ENCODE measurements around the gene STK10. TPM values are rescaled to one million over a fixed set of nuclear protein-coding genes. Genes with fewer than 3 reads are reported as not detected.
A peak's percentile ranks its signal among the peaks of the same experiment; 100 is the strongest.

Gene STK10
- total RNA-seq, 2 donors from 2014 or later, result 42.9 to 92.2 TPM

GRCh38 chr5:172098046-172098445 lies 90.0 kb downstream of the STK10 start:
- Mint-ChIP-seq H3K9me3 (peaks cover 0 to 3% of the 10 kb centered on the region in 2 donors), H3K36me3 (peaks cover 6% of the 10 kb centered on the region in 2 donors), H3K27ac (peak overlapping the region; percentile 11 to 12)
- DNase-seq (ENCODE audit: low spot score in 2 of 2), result no peak
- ATAC-seq, result no peak

GRCh38 chr5:172097356-172097755 lies 90.7 kb downstream of the STK10 start:
- Mint-ChIP-seq H3K36me3 (peaks cover 4 to 6% of the 10 kb centered on the region in 2 donors), H3K27ac (peak overlapping the region in 1 of 2 donors; percentile 36), H3K9me3 (peaks cover 0 to 3% of the 10 kb centered on the region in 2 donors)
- DNase-seq (ENCODE audit: low spot score in 2 of 2) (no peak), ATAC-seq (no peak)

- Mint-ChIP-seq H3K27ac (peak overlapping the region in 1 of 2 donors; percentile 77), H3K9me3 (peaks cover 0 to 3% of the 10 kb centered on the region in 2 donors), H3K36me3 (peaks cover 0 to 6% of the 10 kb centered on the region in 2 donors)
- DNase-seq (ENCODE audit: low spot score in 2 of 2) (no peak), ATAC-seq (no peak)
Observed at GRCh38 chr5:172096207-172096940, 91.7 kb downstream of the STK10 start.

- peaks cover 0 to 3% of the 10 kb centered on the region in 2 donors for H3K9me3 Mint-ChIP-seq
- peaks cover 6 to 7% of the 10 kb centered on the region in 2 donors for H3K36me3 Mint-ChIP-seq
Observed at GRCh38 chr5:172095368-172096206, 92.4 kb downstream of the STK10 start.

GRCh38 chr5:172093965-172094364 lies 94.1 kb downstream of the STK10 start:
- ATAC-seq (no peak), DNase-seq (ENCODE audit: low spot score in 2 of 2) (no peak)
- H3K36me3 Mint-ChIP-seq, result peaks cover 16 to 21% of the 10 kb centered on the region in 2 donors
- no peak overlapping the region for H3K27ac Mint-ChIP-seq
- peaks cover 5 to 7% of the 10 kb centered on the region in 2 donors for H3K9me3 Mint-ChIP-seq

More at GRCh38 chr5:172095368-172096206, 92.4 kb downstream of the STK10 start:
- DNase-seq (ENCODE audit: low spot score in 2 of 2) (no peak), ATAC-seq (no peak)
- peak overlapping the region in 1 of 2 donors; percentile 16 for H3K27ac Mint-ChIP-seq

- peaks cover 11 to 21% of the 10 kb centered on the region in 2 donors for H3K36me3 Mint-ChIP-seq
- ATAC-seq (no peak), DNase-seq (ENCODE audit: low spot score in 2 of 2) (no peak)
- no peak overlapping the region for H3K27ac Mint-ChIP-seq
- peaks cover 4 to 5% of the 10 kb centered on the region in 2 donors for H3K9me3 Mint-ChIP-seq
Observed at GRCh38 chr5:172093559-172093958, 94.5 kb downstream of the STK10 start.

GRCh38 chr5:172091956-172092732 lies 95.9 kb downstream of the STK10 start:
- H3K9me3 Mint-ChIP-seq, result peaks cover 4 to 5% of the 10 kb centered on the region in 2 donors
- peak overlapping the region; percentile 29 to 48 for H3K27ac Mint-ChIP-seq
- DNase-seq (ENCODE audit: low spot score in 2 of 2), result no peak
- peaks cover 11 to 21% of the 10 kb centered on the region in 2 donors for H3K36me3 Mint-ChIP-seq
- no peak for ATAC-seq

GRCh38 chr5:172090976-172091547 lies 97.0 kb downstream of the STK10 start:
- peaks cover 11 to 21% of the 10 kb centered on the region in 2 donors for H3K36me3 Mint-ChIP-seq
- H3K27ac Mint-ChIP-seq, result no peak overlapping the region
- DNase-seq (ENCODE audit: low spot score in 2 of 2) (no peak), ATAC-seq (peak; percentile 39 to 54)
- H3K9me3 Mint-ChIP-seq, result peaks cover 4 to 5% of the 10 kb centered on the region in 2 donors

- Mint-ChIP-seq H3K36me3 (peaks cover 11 to 21% of the 10 kb centered on the region in 2 donors), H3K9me3 (peaks cover 4 to 5% of the 10 kb centered on the region in 2 donors), H3K27ac (peak overlapping the region; percentile 31 to 82)
- ATAC-seq (no peak), DNase-seq (ENCODE audit: low spot score in 2 of 2) (no peak)
Observed at GRCh38 chr5:172089298-172090117, 98.5 kb downstream of the STK10 start.

GRCh38 chr5:172088801-172089200 lies 99.2 kb downstream of the STK10 start:
- Mint-ChIP-seq H3K9me3 (peaks cover 4 to 5% of the 10 kb centered on the region in 2 donors), H3K36me3 (peaks cover 11 to 21% of the 10 kb centered on the region in 2 donors), H3K27ac (peak overlapping the region; percentile 31 to 82)
- DNase-seq (ENCODE audit: low spot score in 2 of 2), result no peak
- no peak for ATAC-seq

- DNase-seq (ENCODE audit: low spot score in 2 of 2) (no peak), ATAC-seq (peak; percentile 18 to 37)
- Mint-ChIP-seq H3K27ac (peak overlapping the region; percentile 56 to 76), H3K9me3 (peaks cover 4 to 5% of the 10 kb centered on the region in 2 donors), H3K36me3 (peaks cover 16 to 28% of the 10 kb centered on the region in 2 donors)
Observed at GRCh38 chr5:172086194-172086975, 101.6 kb downstream of the STK10 start.

- Mint-ChIP-seq H3K9me3 (peaks cover 4 to 5% of the 10 kb centered on the region in 2 donors), H3K27ac (peak overlapping the region; percentile 56 to 76), H3K36me3 (peaks cover 17 to 22% of the 10 kb centered on the region in 2 donors)
- ATAC-seq (no peak), DNase-seq (ENCODE audit: low spot score in 2 of 2) (no peak)
Observed at GRCh38 chr5:172085738-172086137, 102.3 kb downstream of the STK10 start.

GRCh38 chr5:172082180-172082579 lies 105.8 kb downstream of the STK10 start:
- peak overlapping the region; percentile 7 to 60 for H3K27ac Mint-ChIP-seq
- no peak for ATAC-seq
- DNase-seq (ENCODE audit: low spot score in 2 of 2), result peak in 1 of 2 donors; percentile 13
- H3K36me3 Mint-ChIP-seq, result peaks cover 10 to 21% of the 10 kb centered on the region in 2 donors
- H3K9me3 Mint-ChIP-seq, result no peaks in the 10 kb centered on the region

GRCh38 chr5:172079876-172080275 lies 108.1 kb downstream of the STK10 start:
- no peak for DNase-seq (ENCODE audit: low spot score in 2 of 2)
- no peak overlapping the region for H3K27ac Mint-ChIP-seq
- no peak for ATAC-seq
- no peaks in the 10 kb centered on the region for H3K9me3 Mint-ChIP-seq
- peaks cover 10 to 40% of the 10 kb centered on the region in 2 donors for H3K36me3 Mint-ChIP-seq

Measured in activated naive CD4-positive, alpha-beta T cell treated with anti-CD3 and anti-CD28 coated beads, Interleukin-2, amount 50 U/mL, for 72 hours (primary cell).